Activated CD4-positive, CD25-positive, alpha-beta regulatory T cell treated with anti-CD3 and anti-CD28 coated beads, Interleukin-2, amount 50 U/mL, for 16 hours (primary cell): ENCODE measurements around the gene DNAH1.

Experiments used
- DNase-seq: peaks from one replicate; pipeline ENCODE4 v3.0.0-alpha.2; 2020; ENCODE audit warnings: low read depth, low spot score

DNAH1 gene

DNA sequence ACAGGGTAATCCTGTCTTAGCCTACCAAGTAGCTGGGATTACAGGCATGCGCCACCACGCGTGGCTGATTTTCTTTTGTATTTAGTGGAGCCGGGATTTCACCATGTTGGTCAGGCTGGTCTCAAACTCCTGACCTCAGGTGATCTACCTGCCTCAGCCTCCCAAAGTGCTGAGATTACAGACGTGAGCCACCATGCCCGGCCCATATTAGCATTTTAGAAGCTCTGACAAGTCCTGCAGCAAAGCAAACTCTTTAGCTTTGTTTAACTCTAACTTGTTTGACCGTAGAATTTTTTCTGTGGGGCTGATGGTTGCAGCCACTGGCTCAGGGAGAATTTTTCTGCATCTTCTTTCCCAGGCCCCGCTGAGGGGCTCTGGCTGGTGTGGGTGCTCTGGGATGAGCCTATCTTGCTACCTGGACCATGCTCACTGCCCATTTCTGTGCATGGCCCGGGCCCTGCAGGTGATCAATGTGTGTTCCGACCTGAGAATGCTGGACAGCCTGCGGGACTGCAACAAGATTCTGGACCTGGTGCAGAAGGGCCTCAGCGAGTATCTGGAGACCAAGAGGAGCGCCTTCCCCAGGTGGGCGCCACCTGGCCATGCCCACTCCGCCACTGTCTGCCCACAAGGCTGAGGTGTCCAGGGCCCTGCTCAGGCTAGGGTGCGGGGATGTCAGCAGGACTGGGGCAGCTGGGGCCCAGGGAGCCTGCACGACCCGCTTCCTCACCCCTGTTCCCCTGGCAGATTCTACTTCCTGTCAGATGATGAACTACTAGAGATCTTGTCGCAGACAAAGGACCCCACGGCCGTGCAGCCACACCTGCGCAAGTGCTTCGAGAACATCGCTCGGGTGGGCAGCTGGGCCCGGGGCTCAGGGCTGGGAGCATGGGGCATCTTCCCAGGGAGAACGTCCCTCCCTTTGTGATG, 41.3 kb downstream of the DNAH1 start:
- no peak for DNase-seq

GRCh38 chr3:52358362-52358940, 42.3 kb downstream of the DNAH1 start:
- no peak for DNase-seq

- DNase-seq = no peak
Observed at GRCh38 chr3:52359116-52359855, 43.2 kb downstream of the DNAH1 start.

- DNase-seq = no peak
Observed at GRCh38 chr3:52361011-52361410, 44.9 kb downstream of the DNAH1 start.

- no peak for DNase-seq
Observed at GRCh38 chr3:52361454-52361853, 45.3 kb downstream of the DNAH1 start.

GRCh38 chr3:52361898-52362297, 45.8 kb downstream of the DNAH1 start:
- DNase-seq = no peak

- DNase-seq = no peak
Observed at GRCh38 chr3:52364322-52365035, 48.4 kb downstream of the DNAH1 start.

GRCh38 chr3:52366527-52366926, 50.4 kb downstream of the DNAH1 start:
- no peak for DNase-seq

- no peak for DNase-seq
Observed at GRCh38 chr3:52367891-52368880, 52.1 kb downstream of the DNAH1 start.

DNA sequence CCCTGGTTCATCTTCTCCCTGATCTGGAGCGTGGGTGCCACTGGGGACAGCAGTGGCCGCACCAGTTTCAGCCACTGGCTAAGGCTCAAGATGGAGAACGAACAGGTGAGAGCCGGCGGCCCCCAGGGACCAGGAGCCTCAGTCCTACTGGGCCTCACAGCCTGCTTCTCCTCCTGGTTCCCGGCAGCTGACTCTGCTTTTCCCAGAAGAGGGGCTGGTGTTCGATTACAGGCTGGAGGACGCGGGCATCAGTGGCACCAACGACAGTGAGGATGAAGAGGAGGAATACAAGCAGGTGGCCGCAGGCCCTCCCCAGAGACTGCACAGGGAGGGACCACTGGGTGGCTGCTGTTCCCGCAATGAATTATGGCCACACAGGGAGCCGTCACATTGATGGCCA, 54.4 kb downstream of the DNAH1 start:
- DNase-seq = no peak

DNA sequence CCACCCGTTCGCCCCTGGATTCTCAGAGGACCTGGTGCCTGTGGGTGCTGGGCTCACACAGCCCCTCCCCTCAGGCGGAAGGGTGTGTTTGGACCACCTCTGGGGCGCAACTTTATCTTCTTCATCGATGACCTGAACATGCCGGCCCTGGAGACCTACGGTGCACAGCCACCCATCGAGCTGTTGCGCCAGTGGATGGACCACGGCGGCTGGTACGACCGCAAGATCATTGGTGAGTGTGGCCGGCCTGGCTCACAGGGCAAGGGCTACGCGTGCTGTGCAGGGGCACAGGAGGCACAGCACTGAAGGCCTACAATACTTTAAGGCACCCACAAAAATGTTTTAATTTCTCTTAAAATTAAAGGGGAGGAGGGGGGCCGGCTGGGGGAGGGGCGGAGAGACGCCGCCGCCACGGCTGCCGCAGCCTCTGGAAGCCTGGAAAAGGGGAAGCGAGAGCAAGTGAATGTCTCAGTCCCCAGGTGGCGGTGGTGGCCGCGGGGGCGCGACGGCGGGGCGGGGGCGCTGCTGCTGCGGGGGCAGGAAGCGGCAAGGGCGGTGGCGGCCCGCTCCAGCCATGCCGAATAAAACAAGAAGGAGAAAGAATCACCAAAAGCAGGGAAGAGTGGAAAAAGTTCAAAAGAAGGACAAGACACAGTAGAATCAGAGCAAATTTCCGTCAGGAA, 56.8 kb downstream of the DNAH1 start:
- no peak for DNase-seq

GRCh38 chr3:52373676-52374075, 57.6 kb downstream of the DNAH1 start:
- no peak for DNase-seq

- DNase-seq = no peak
Observed at GRCh38 chr3:52374173-52374572, 58.1 kb downstream of the DNAH1 start.

DNA sequence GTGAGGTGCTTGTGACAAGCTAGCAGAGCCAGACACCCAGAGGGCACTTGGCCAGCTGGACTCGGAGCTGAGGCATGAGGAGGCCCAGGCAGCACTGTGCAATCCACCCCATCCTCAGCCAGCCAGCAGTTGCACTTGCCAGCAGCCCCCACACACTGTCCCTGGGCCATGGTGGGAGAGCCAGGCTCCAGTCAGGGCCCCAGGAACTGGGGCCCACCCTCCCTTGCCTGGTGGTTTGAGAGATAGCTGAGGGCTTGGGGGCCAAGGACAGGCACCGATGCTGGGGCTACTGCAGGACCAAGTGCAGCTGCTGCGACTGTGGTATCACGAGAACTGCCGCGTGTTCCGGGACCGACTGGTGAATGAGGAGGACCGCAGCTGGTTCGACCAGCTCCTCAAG, 63.5 kb downstream of the DNAH1 start:
- DNase-seq = no peak

DNA sequence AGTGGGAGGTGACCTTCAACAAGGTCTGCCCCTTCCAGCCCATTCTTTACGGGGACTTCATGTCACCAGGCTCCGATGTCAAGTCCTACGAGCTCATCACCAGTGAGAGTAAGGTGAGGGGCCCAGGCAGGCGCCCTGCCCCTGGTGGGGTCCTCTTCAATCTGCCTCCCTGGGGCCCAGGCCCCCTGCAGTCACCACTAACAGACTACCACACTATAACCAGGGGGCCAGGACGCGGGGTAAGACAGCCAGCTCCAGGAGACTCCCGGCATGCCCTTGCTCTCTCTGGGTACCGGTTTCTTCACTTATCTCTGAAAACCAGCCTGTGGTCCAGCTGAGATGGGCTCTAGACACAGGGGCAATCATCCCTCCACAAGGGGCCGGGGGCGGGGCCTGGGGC, 63.9 kb downstream of the DNAH1 start:
- DNase-seq = no peak

DNA sequence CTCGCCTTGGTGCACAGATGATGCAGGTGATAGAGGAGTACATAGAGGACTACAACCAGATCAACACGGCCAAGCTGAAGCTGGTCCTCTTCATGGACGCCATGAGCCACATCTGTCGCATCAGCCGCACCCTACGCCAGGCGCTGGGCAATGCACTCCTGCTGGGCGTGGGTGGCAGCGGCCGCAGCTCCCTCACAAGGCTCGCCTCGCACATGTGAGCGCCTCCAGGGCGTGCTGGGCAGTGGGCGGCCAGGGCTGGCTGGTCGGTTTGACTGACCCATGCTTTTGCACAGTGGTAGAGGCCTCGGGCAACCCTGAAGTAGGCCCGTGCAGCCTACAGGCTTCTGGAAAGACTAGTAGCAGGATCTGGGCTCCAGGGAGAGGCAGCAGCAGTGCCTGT, 65.5 kb downstream of the DNAH1 start:
- DNase-seq = no peak

DNA sequence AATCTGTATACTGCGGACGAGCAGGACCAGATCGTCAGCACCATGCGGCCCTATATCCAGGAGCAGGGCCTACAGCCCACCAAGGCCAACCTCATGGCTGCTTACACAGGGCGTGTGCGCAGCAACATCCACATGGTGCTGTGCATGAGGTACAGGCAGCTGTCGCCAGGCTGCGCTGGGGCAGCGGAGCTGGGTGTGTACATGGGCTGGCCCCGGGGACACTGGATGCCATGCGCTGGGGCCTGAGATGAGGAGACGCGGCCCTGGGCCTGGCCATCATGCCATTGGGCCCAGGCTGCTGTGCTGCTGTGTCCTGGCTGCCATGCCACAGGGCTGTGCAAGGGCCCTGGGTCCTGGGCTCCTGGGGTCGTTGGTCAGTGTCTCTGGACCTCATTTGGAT, 67.3 kb downstream of the DNAH1 start:
- DNase-seq = no peak

DNA sequence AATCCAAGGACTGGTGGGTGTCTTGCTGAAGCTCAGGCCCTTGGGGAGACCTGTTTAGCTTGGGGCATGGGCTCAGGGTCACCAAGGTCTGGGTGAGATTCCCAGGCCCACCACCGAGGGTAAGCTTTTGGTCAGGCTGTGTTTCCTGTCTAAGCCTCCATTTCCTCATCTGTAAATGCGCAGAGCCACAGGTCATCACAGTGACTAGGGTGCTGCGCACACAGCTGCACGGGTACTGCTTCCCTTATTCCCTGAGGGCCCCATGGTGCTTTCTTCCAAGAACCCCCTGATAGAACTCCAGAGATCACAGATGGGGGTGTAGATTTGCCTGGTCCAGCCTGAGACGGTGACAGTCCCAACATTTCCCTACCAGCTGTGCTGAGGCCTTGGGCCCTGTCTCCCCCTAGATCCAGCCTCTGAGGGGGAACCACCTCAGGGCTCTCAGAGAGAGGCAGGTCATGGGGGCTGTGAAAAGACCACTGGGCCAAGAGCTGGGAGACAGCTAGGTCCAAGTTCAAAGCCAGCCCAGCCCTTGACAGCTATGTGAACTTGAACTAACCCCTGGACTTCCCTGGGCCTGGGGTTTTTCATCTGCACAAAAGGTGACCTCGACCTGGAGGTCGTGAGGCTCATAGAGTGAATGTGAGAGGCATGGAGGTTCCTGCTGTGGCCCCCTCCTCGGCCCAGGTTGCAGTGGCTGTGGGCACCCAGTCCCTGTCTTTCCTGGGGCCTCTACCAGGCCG, 68.1 kb downstream of the DNAH1 start:
- DNase-seq = no peak

GRCh38 chr3:52385157-52385556, 69.0 kb downstream of the DNAH1 start:
- no peak for DNase-seq
